Measurements from ENCODE around the gene SKI. TPM values are rescaled to one million over a fixed set of nuclear protein-coding genes. Genes with fewer than 3 reads are reported as not detected.

Gene SKI
- total and polyA plus RNA-seq, 2 donors (not counting 1 experiment from before 2014, with no cell fraction given) = 11.6 to 21.8 TPM

GRCh38 chr1:2350911-2351655 lies 123.0 kb downstream of the SKI start:
- Histone ChIP-seq H3K9ac (ENCODE audit: insufficient read depth, low read length) (no peak overlapping the region), H3K4me2 (ENCODE audit: extremely low read depth, insufficient read depth, low read length) (no peak overlapping the region), H3K79me2 (ENCODE audit: control insufficient read depth, insufficient read depth, low read length) (no peaks in the 10 kb centered on the region), H3K9me3 (ENCODE audit: control insufficient read depth, insufficient read depth, low read depth, low read length) (no peaks in the 10 kb centered on the region), H3K4me1 (ENCODE audit: control insufficient read depth, extremely low read depth, insufficient read depth, low read length) (no peaks in the 10 kb centered on the region), H3K4me3 (replicated peaks in 1 of 4; ENCODE audit: control extremely low read depth in 1 of 4, insufficient read depth in 1 of 4, low read depth in 3 of 4, low read length in 4 of 4) (no peak overlapping the region), H2AFZ (ENCODE audit: low read length) (no peak overlapping the region), H3K27ac (ENCODE audit: insufficient read depth, low read length) (no peak overlapping the region), H3K36me3 (ENCODE audit: control insufficient read depth, insufficient read depth, low read length) (no peaks in the 10 kb centered on the region), H3K27me3 (ENCODE audit: control insufficient read depth, insufficient read depth, low read length) (no peaks in the 10 kb centered on the region), H4K20me1 (ENCODE audit: control insufficient read depth, extremely low read depth, insufficient read depth, low read length) (no peaks in the 10 kb centered on the region)
- DNase-seq (ENCODE audit: low read depth in 2 of 2) = no peak
- TF ChIP-seq CTCF (conservative IDR thresholded peaks at IDR 0.05 in 1 of 2, IDR thresholded peaks at IDR 0.05 in 1 of 2; ENCODE audit: low read depth in 1 of 2, low read length in 2 of 2) (no peak), EZH2 (IDR thresholded peaks at IDR 0.05; ENCODE audit: low read length, missing control alignments) (no peak)

- H3K9ac ChIP-seq (ENCODE audit: insufficient read depth, low read length) = no peak overlapping the region
- no peaks in the 10 kb centered on the region for H3K9me3 ChIP-seq (ENCODE audit: control insufficient read depth, insufficient read depth, low read depth, low read length)
- H2AFZ ChIP-seq (ENCODE audit: low read length) = no peak overlapping the region
- H3K36me3 ChIP-seq (ENCODE audit: control insufficient read depth, insufficient read depth, low read length) = no peaks in the 10 kb centered on the region
- no peaks in the 10 kb centered on the region for H4K20me1 ChIP-seq (ENCODE audit: control insufficient read depth, extremely low read depth, insufficient read depth, low read length)
- H3K27me3 ChIP-seq (ENCODE audit: control insufficient read depth, insufficient read depth, low read length) = no peaks in the 10 kb centered on the region
- no peak overlapping the region for H3K4me3 ChIP-seq (replicated peaks in 1 of 4; ENCODE audit: control extremely low read depth in 1 of 4, insufficient read depth in 1 of 4, low read depth in 3 of 4, low read length in 4 of 4)
- H3K79me2 ChIP-seq (ENCODE audit: control insufficient read depth, insufficient read depth, low read length) = no peaks in the 10 kb centered on the region
- H3K4me1 ChIP-seq (ENCODE audit: control insufficient read depth, extremely low read depth, insufficient read depth, low read length) = no peaks in the 10 kb centered on the region
- H3K27ac ChIP-seq (ENCODE audit: insufficient read depth, low read length) = no peak overlapping the region
- H3K4me2 ChIP-seq (ENCODE audit: extremely low read depth, insufficient read depth, low read length) = no peak overlapping the region
- TF ChIP-seq CTCF (conservative IDR thresholded peaks at IDR 0.05 in 1 of 2, IDR thresholded peaks at IDR 0.05 in 1 of 2; ENCODE audit: low read depth in 1 of 2, low read length in 2 of 2) = no peak
- TF ChIP-seq EZH2 (IDR thresholded peaks at IDR 0.05; ENCODE audit: low read length, missing control alignments) = no peak
- no peak for DNase-seq (ENCODE audit: low read depth in 2 of 2)
Observed at GRCh38 chr1:2351723-2352122, 123.6 kb downstream of the SKI start.

- Histone ChIP-seq H3K27me3 (ENCODE audit: control insufficient read depth, insufficient read depth, low read length) (no peaks in the 10 kb centered on the region), H3K9me3 (ENCODE audit: control insufficient read depth, insufficient read depth, low read depth, low read length) (no peaks in the 10 kb centered on the region), H3K9ac (ENCODE audit: insufficient read depth, low read length) (no peak overlapping the region), H3K4me2 (ENCODE audit: extremely low read depth, insufficient read depth, low read length) (no peak overlapping the region), H3K36me3 (ENCODE audit: control insufficient read depth, insufficient read depth, low read length) (no peaks in the 10 kb centered on the region), H3K79me2 (ENCODE audit: control insufficient read depth, insufficient read depth, low read length) (no peaks in the 10 kb centered on the region), H3K4me3 (replicated peaks in 1 of 4; ENCODE audit: control extremely low read depth in 1 of 4, insufficient read depth in 1 of 4, low read depth in 3 of 4, low read length in 4 of 4) (no peak overlapping the region), H3K4me1 (ENCODE audit: control insufficient read depth, extremely low read depth, insufficient read depth, low read length) (no peaks in the 10 kb centered on the region), H4K20me1 (ENCODE audit: control insufficient read depth, extremely low read depth, insufficient read depth, low read length) (no peaks in the 10 kb centered on the region), H2AFZ (ENCODE audit: low read length) (no peak overlapping the region), H3K27ac (ENCODE audit: insufficient read depth, low read length) (no peak overlapping the region)
- no peak for DNase-seq (ENCODE audit: low read depth in 2 of 2)
- no peak for TF ChIP-seq CTCF (conservative IDR thresholded peaks at IDR 0.05 in 1 of 2, IDR thresholded peaks at IDR 0.05 in 1 of 2; ENCODE audit: low read depth in 1 of 2, low read length in 2 of 2)
- no peak for TF ChIP-seq EZH2 (IDR thresholded peaks at IDR 0.05; ENCODE audit: low read length, missing control alignments)
Observed at GRCh38 chr1:2352341-2352896, 124.3 kb downstream of the SKI start.
